ENCODE measurements around the gene INPP5D.
"Not testable (repeated sequence)": the region's sequence is repeated elsewhere in the genome, so short reads cannot be mapped to it uniquely, and the experiment has no call there.

Gene INPP5D

GRCh38 chr2:233061591-233062450 lies 1.7 kb downstream of the INPP5D start:
- Histone ChIP-seq H3K27me3 (ENCODE audit: control insufficient read depth, insufficient read depth, low read length) (no peaks in the 10 kb centered on the region), H3K36me3 (ENCODE audit: control insufficient read depth, insufficient read depth, low read length) (no peaks in the 10 kb centered on the region), H3K4me3 (ENCODE audit: low read length) (peak overlapping the region; percentile 59), H3K27ac (ENCODE audit: low read depth, low read length) (peak overlapping the region; percentile 17), H3K9ac (ENCODE audit: low read length) (no peak overlapping the region), H3K4me1 (ENCODE audit: control insufficient read depth, insufficient read depth, low read length) (no peaks in the 10 kb centered on the region)

- Histone ChIP-seq H3K27me3 (ENCODE audit: control insufficient read depth, insufficient read depth, low read length) (no peaks in the 10 kb centered on the region), H3K4me1 (ENCODE audit: control insufficient read depth, insufficient read depth, low read length) (no peaks in the 10 kb centered on the region), H3K9ac (ENCODE audit: low read length) (no peak overlapping the region), H3K27ac (ENCODE audit: low read depth, low read length) (no peak overlapping the region), H3K4me3 (ENCODE audit: low read length) (peak overlapping the region; percentile 59), H3K36me3 (ENCODE audit: control insufficient read depth, insufficient read depth, low read length) (no peaks in the 10 kb centered on the region)
Measured at GRCh38 chr2:233062451-233062850, 2.3 kb downstream of the INPP5D start.

GRCh38 chr2:233062946-233063268 lies 2.8 kb downstream of the INPP5D start:
- no peaks in the 10 kb centered on the region for H3K4me1 ChIP-seq (ENCODE audit: control insufficient read depth, insufficient read depth, low read length)
- no peaks in the 10 kb centered on the region for H3K27me3 ChIP-seq (ENCODE audit: control insufficient read depth, insufficient read depth, low read length)
- no peak overlapping the region for H3K27ac ChIP-seq (ENCODE audit: low read depth, low read length)
- peak overlapping the region; percentile 19 for H3K4me3 ChIP-seq (ENCODE audit: low read length)
- H3K36me3 ChIP-seq (ENCODE audit: control insufficient read depth, insufficient read depth, low read length): no peaks in the 10 kb centered on the region
- no peak overlapping the region for H3K9ac ChIP-seq (ENCODE audit: low read length)

- no peaks in the 10 kb centered on the region for H3K27me3 ChIP-seq (ENCODE audit: control insufficient read depth, insufficient read depth, low read length)
- peak overlapping the region; percentile 19 for H3K4me3 ChIP-seq (ENCODE audit: low read length)
- H3K4me1 ChIP-seq (ENCODE audit: control insufficient read depth, insufficient read depth, low read length): no peaks in the 10 kb centered on the region
Measured at GRCh38 chr2:233063269-233063975, 3.3 kb downstream of the INPP5D start.

GRCh38 chr2:233063976-233064411 lies 3.9 kb downstream of the INPP5D start:
- H3K27ac ChIP-seq (ENCODE audit: low read depth, low read length): no peak overlapping the region
- H3K4me1 ChIP-seq (ENCODE audit: control insufficient read depth, insufficient read depth, low read length): no peaks in the 10 kb centered on the region
- no peak overlapping the region for H3K9ac ChIP-seq (ENCODE audit: low read length)

More at GRCh38 chr2:233063269-233063975, 3.3 kb downstream of the INPP5D start:
- no peak overlapping the region for H3K27ac ChIP-seq (ENCODE audit: low read depth, low read length)
- H3K36me3 ChIP-seq (ENCODE audit: control insufficient read depth, insufficient read depth, low read length): no peaks in the 10 kb centered on the region
- H3K9ac ChIP-seq (ENCODE audit: low read length): no peak overlapping the region

GRCh38 chr2:233064530-233065199 lies 4.5 kb downstream of the INPP5D start:
- Histone ChIP-seq H3K9ac (ENCODE audit: low read length) (no peak overlapping the region), H3K27me3 (ENCODE audit: control insufficient read depth, insufficient read depth, low read length) (no peaks in the 10 kb centered on the region), H3K4me1 (ENCODE audit: control insufficient read depth, insufficient read depth, low read length) (no peaks in the 10 kb centered on the region), H3K27ac (ENCODE audit: low read depth, low read length) (no peak overlapping the region), H3K36me3 (ENCODE audit: control insufficient read depth, insufficient read depth, low read length) (no peaks in the 10 kb centered on the region), H3K4me3 (ENCODE audit: low read length) (no peak overlapping the region)

More at GRCh38 chr2:233063976-233064411, 3.9 kb downstream of the INPP5D start:
- Histone ChIP-seq H3K27me3 (ENCODE audit: control insufficient read depth, insufficient read depth, low read length) (no peaks in the 10 kb centered on the region), H3K4me3 (ENCODE audit: low read length) (no peak overlapping the region), H3K36me3 (ENCODE audit: control insufficient read depth, insufficient read depth, low read length) (no peaks in the 10 kb centered on the region)

- H3K36me3 ChIP-seq (ENCODE audit: control insufficient read depth, insufficient read depth, low read length); H3K4me1 ChIP-seq (ENCODE audit: control insufficient read depth, insufficient read depth, low read length); H3K4me3 ChIP-seq (ENCODE audit: low read length); H3K9ac ChIP-seq (ENCODE audit: low read length); H3K27me3 ChIP-seq (ENCODE audit: control insufficient read depth, insufficient read depth, low read length); H3K27ac ChIP-seq (ENCODE audit: low read depth, low read length): not testable (repeated sequence)
Measured at GRCh38 chr2:233065200-233065589, 5.1 kb downstream of the INPP5D start.

GRCh38 chr2:233065954-233066470 lies 5.9 kb downstream of the INPP5D start:
- no peaks in the 10 kb centered on the region for H3K4me1 ChIP-seq (ENCODE audit: control insufficient read depth, insufficient read depth, low read length)
- no peaks in the 10 kb centered on the region for H3K27me3 ChIP-seq (ENCODE audit: control insufficient read depth, insufficient read depth, low read length)
- H3K36me3 ChIP-seq (ENCODE audit: control insufficient read depth, insufficient read depth, low read length): no peaks in the 10 kb centered on the region
- H3K9ac ChIP-seq (ENCODE audit: low read length): no peak overlapping the region
- H3K27ac ChIP-seq (ENCODE audit: low read depth, low read length): no peak overlapping the region
- H3K4me3 ChIP-seq (ENCODE audit: low read length): no peak overlapping the region

GRCh38 chr2:233068762-233069418 lies 8.7 kb downstream of the INPP5D start:
- Histone ChIP-seq H3K4me3 (ENCODE audit: low read length) (no peak overlapping the region), H3K27ac (ENCODE audit: low read depth, low read length) (no peak overlapping the region)

GRCh38 chr2:233072838-233073237 lies 12.7 kb downstream of the INPP5D start:
- Histone ChIP-seq H3K36me3 (ENCODE audit: control insufficient read depth, insufficient read depth, low read length) (no peaks in the 10 kb centered on the region), H3K9ac (ENCODE audit: low read length) (no peak overlapping the region), H3K4me3 (ENCODE audit: low read length) (no peak overlapping the region), H3K27me3 (ENCODE audit: control insufficient read depth, insufficient read depth, low read length) (no peaks in the 10 kb centered on the region), H3K4me1 (ENCODE audit: control insufficient read depth, insufficient read depth, low read length) (no peaks in the 10 kb centered on the region), H3K27ac (ENCODE audit: low read depth, low read length) (no peak overlapping the region)

More at GRCh38 chr2:233068762-233069418, 8.7 kb downstream of the INPP5D start:
- Histone ChIP-seq H3K27me3 (ENCODE audit: control insufficient read depth, insufficient read depth, low read length) (no peaks in the 10 kb centered on the region), H3K9ac (ENCODE audit: low read length) (no peak overlapping the region), H3K36me3 (ENCODE audit: control insufficient read depth, insufficient read depth, low read length) (no peaks in the 10 kb centered on the region), H3K4me1 (ENCODE audit: control insufficient read depth, insufficient read depth, low read length) (no peaks in the 10 kb centered on the region)

GRCh38 chr2:233074106-233074505 lies 14.0 kb downstream of the INPP5D start:
- no peak overlapping the region for H3K27ac ChIP-seq (ENCODE audit: low read depth, low read length)
- H3K4me3 ChIP-seq (ENCODE audit: low read length): no peak overlapping the region
- H3K4me1 ChIP-seq (ENCODE audit: control insufficient read depth, insufficient read depth, low read length): no peaks in the 10 kb centered on the region
- no peaks in the 10 kb centered on the region for H3K36me3 ChIP-seq (ENCODE audit: control insufficient read depth, insufficient read depth, low read length)
- H3K27me3 ChIP-seq (ENCODE audit: control insufficient read depth, insufficient read depth, low read length): no peaks in the 10 kb centered on the region
- H3K9ac ChIP-seq (ENCODE audit: low read length): no peak overlapping the region

Measured in rectal smooth muscle tissue (tissue), 1 donor.